Pulmonary artery endothelial cell (primary cell): ENCODE data around the gene LAMC3. TPM values are rescaled to one million over a fixed set of nuclear protein-coding genes. Genes with fewer than 3 reads are reported as not detected.

Experiments
- DNase-seq: peaks from one replicate; pipeline ENCODE4 v3.0.0-alpha.2; 2011; ENCODE audit warnings: low read depth, low spot score
- total RNA-seq: library from RNA; depleted of rRNA; stranded (reverse); fragments of >200 nt; gene quantifications from 2 replicates; pipeline ENCODE4 v1.2.3, GENCODE V29; 2014

LAMC3 gene
- 0.07 TPM in 1 of 2 replicates, not detected in the other for total RNA-seq

GRCh38 chr9:131008909-131009618 is at the start of gene LAMC3:
TSS of gene LAMC3 (plus strand) at chr9:131009174. CDS start at chr9:131009215, 41 bp downstream.
- no peak for DNase-seq

GRCh38 chr9:130959809-130960334 is 49.1 kb upstream of the LAMC3 start:
- no peak for DNase-seq

- DNase-seq, result no peak
Observed at GRCh38 chr9:130960522-130961378, 48.2 kb upstream of the LAMC3 start.

GRCh38 chr9:130961511-130962300 is 47.3 kb upstream of the LAMC3 start:
- no peak for DNase-seq

- DNase-seq, result peak; percentile 79
Observed at GRCh38 chr9:130962418-130963316, 46.3 kb upstream of the LAMC3 start.

GRCh38 chr9:130963337-130963908 is 45.6 kb upstream of the LAMC3 start:
- DNase-seq, result no peak

GRCh38 chr9:130963916-130964315 is 45.1 kb upstream of the LAMC3 start:
- no peak for DNase-seq

GRCh38 chr9:130965680-130966079 is 43.3 kb upstream of the LAMC3 start:
- DNase-seq, result no peak

GRCh38 chr9:130970052-130970451 is 38.9 kb upstream of the LAMC3 start:
- no peak for DNase-seq

- DNase-seq, result no peak
Observed at GRCh38 chr9:130970855-130971254, 38.1 kb upstream of the LAMC3 start.

GRCh38 chr9:130971294-130971849 is 37.6 kb upstream of the LAMC3 start:
- no peak for DNase-seq

- no peak for DNase-seq
Observed at GRCh38 chr9:130972277-130972956, 36.6 kb upstream of the LAMC3 start.

GRCh38 chr9:130972957-130973685 is 35.9 kb upstream of the LAMC3 start:
- no peak for DNase-seq

- no peak for DNase-seq
Observed at GRCh38 chr9:130973686-130974281, 35.2 kb upstream of the LAMC3 start.

GRCh38 chr9:130974697-130975096 is 34.3 kb upstream of the LAMC3 start:
- no peak for DNase-seq

GRCh38 chr9:130975156-130975555 is 33.8 kb upstream of the LAMC3 start:
- DNase-seq, result no peak

- DNase-seq, result no peak
Observed at GRCh38 chr9:130975932-130976841, 32.8 kb upstream of the LAMC3 start.
